GM06990 (cell line): Measurements from ENCODE around the gene C10orf53.

Source experiments
- DNase-seq: peaks from one replicate; pipeline ENCODE4 v3.0.0-alpha.2; 2011; ENCODE audit not compliant: insufficient read length; ENCODE audit errors: extremely low read depth
- H3K27me3 ChIP-seq: replicated peaks from 2 replicates; pipeline ENCODE4 v1.6.0; 2011; ENCODE audit warnings: low read length; ENCODE audit not compliant: control insufficient read depth, insufficient read depth
- H3K36me3 ChIP-seq: 2 replicates; pipeline ENCODE4 v1.5.1; 2011; ENCODE audit warnings: low read length; ENCODE audit not compliant: control insufficient read depth, insufficient read depth
- H3K4me3 ChIP-seq: replicated peaks from 2 replicates; pipeline ENCODE4 v1.5.1; 2011; ENCODE audit warnings: low read depth, mild to moderate bottlenecking, control low read depth, low read length
- TF ChIP-seq, protein P1 (sequence below): IDR thresholded peaks from 2 replicates; pipeline ENCODE4 v1.5.1; 2011; ENCODE audit warnings: low read length, control low read depth, mild to moderate bottlenecking, inconsistent platforms; ENCODE audit not compliant: insufficient read depth, poor library complexity, severe bottlenecking

C10orf53 gene

DNA sequence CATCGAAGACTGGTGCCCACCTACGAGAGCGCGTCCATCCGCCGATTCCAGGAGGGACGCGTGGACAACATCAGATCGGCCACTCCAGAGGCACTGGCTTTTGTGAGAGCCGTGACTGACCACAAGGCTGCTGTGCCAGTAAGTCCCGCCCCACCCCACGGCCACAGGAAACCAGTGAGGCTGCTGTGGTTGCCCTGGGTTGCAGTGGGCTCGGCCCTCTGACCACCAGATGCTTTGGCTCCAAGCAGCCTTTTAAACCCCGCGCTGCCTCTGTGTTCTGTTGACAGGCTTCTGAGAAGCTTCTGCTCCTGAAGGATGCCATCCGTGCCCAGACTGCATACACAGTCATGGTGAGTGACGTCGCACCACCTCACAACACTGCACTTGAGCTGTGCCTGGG is 24.4 kb upstream of the C10orf53 start:
- TF ChIP-seq, protein P1, sequence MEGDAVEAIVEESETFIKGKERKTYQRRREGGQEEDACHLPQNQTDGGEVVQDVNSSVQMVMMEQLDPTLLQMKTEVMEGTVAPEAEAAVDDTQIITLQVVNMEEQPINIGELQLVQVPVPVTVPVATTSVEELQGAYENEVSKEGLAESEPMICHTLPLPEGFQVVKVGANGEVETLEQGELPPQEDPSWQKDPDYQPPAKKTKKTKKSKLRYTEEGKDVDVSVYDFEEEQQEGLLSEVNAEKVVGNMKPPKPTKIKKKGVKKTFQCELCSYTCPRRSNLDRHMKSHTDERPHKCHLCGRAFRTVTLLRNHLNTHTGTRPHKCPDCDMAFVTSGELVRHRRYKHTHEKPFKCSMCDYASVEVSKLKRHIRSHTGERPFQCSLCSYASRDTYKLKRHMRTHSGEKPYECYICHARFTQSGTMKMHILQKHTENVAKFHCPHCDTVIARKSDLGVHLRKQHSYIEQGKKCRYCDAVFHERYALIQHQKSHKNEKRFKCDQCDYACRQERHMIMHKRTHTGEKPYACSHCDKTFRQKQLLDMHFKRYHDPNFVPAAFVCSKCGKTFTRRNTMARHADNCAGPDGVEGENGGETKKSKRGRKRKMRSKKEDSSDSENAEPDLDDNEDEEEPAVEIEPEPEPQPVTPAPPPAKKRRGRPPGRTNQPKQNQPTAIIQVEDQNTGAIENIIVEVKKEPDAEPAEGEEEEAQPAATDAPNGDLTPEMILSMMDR: no peak
- DNase-seq: no peak
- peaks cover 1% of the 10 kb centered on the region; the same call in 1 of the 2 replicates for H3K27me3 ChIP-seq
- H3K36me3 ChIP-seq: no peaks in the 10 kb centered on the region
- H3K4me3 ChIP-seq: no peak overlapping the region

DNA sequence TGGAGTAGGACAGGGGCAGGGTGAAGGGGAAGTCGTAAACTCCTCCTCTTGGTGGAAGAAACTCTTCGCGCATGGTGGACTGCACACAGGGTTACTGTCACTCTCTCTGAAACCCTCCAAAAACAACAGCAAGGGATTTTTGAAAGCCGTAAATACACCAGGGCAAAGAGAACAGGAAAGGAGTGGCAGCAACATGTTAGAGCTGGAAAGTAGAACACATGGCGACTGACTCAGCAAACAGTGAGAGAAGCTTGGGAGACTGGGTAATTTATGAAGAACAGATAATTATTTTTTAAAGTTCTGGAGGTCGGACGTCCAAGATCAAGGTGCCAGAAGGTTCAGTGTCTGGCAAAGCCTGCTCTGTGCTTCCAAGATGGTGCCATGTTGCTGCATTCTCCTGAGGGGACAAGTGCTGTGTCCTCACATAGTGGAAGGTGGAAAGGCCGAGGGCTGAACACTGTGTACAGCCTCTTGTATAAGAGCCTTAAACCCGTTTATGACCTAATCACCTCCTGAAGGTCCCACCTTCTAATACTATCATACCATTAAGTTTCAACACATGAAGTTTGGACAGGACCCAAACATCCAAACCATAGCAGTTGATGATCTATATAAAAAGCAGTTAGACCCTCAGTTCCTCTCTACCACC is 22.5 kb upstream of the C10orf53 start:
- H3K4me3 ChIP-seq: no peak overlapping the region
- H3K36me3 ChIP-seq: no peaks in the 10 kb centered on the region
- TF ChIP-seq, protein P1: no peak
- DNase-seq: no peak
- peaks cover 1% of the 10 kb centered on the region; the same call in 1 of the 2 replicates for H3K27me3 ChIP-seq

DNA sequence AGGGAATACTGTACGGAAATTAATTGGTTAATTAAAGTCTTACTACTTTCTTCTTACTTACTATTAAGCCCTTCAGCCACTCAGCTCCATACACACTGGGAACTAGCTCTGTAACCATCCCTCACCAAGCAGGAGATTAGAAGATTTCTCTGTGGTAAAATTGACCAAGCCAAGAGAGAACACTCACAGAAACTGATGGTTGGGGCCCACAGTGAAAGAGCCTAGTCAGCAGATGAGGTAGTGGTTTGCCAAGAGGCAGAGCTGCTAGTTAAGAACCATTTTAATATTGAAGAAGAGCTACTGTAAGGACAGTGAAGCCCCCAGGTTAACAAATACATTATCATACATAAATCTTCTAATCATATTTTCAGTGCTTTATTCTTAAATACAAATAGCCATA is 21.8 kb upstream of the C10orf53 start:
- DNase-seq: no peak
- no peaks in the 10 kb centered on the region; the same call in 1 of the 2 replicates for H3K27me3 ChIP-seq
- H3K4me3 ChIP-seq: no peak overlapping the region
- TF ChIP-seq, protein P1: no peak
- H3K36me3 ChIP-seq: no peaks in the 10 kb centered on the region

DNA sequence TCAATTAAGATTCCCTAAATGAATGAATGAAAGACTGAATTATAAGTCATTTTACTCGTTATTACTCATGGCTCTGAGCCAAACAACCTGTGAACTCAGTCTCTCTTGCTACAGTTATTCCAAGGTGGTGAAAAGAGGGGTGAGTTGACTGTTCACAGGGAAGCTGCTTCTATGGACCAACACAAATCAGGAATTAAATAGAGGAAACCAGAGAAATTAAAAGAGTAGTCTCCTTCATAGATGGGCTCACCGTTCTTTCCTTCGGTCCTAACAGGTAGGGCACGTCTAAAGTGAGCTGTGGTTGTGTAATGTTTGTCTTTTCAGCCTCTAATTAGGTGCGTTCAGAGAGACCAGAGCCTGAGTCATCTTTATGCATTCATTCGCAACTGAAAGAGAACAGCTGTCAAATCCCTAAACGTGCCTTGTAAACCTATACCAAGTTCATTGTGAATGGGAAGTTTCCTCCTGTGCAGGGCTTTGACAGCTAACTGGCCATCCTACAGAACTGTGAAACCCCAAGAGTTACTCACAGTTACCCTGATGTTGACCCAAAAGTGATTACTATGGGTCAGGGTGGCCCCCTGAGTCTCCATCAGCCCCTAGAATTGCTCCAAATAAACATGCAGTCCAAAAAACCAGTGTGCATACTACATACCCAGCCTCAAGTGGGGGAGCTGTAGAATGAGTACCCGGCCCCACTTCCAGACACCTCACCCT is 18.2 kb upstream of the C10orf53 start:
- Histone ChIP-seq H3K36me3 (no peaks in the 10 kb centered on the region), H3K4me3 (no peak overlapping the region), H3K27me3 (no peaks in the 10 kb centered on the region)
- TF ChIP-seq, protein P1: no peak
- DNase-seq: no peak

DNA sequence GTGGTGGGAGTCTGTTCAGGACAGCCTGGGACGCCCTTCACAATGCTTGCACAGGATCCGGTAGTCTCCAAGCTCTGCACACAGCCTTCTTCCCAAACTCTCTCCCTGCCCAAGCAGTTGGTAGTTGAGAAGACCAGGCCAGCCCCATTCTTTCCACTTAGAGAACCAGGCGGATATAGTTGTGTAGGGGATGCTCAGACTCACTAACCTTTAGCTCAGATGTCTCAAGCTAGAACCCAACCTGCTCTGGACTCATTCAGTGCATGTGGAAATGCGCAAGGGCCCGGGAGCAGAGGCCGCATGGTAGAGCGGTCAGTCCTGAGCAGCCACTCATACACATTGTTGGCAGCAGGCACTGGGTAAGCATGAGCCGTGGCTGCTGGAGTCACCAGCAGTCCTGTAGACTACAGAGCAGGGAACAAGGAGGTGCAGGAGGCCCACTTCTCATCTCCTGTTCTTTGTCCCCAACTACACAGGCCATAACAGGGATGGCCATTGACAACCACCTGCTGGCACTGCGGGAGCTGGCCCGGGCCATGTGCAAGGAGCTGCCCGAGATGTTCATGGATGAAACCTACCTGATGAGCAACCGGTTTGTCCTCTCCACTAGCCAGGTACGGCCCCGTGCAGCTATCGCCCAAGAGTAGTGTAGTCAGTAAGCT is 17.2 kb upstream of the C10orf53 start:
- TF ChIP-seq, protein P1: no peak
- H3K36me3 ChIP-seq: no peaks in the 10 kb centered on the region
- no peaks in the 10 kb centered on the region; the same call in 1 of the 2 replicates for H3K27me3 ChIP-seq
- H3K4me3 ChIP-seq: no peak overlapping the region
- no peak for DNase-seq
